ENCODE measurements around the gene HMCES. TPM values are rescaled to one million over a fixed set of nuclear protein-coding genes. Genes with fewer than 3 reads are reported as not detected.
"Not testable (repeated sequence)": the region's sequence is repeated elsewhere in the genome, so short reads cannot be mapped to it uniquely, and the experiment has no call there.

HMCES gene
- total RNA-seq, 1 experiment from 2014 or later, result 54.9 TPM

DNA sequence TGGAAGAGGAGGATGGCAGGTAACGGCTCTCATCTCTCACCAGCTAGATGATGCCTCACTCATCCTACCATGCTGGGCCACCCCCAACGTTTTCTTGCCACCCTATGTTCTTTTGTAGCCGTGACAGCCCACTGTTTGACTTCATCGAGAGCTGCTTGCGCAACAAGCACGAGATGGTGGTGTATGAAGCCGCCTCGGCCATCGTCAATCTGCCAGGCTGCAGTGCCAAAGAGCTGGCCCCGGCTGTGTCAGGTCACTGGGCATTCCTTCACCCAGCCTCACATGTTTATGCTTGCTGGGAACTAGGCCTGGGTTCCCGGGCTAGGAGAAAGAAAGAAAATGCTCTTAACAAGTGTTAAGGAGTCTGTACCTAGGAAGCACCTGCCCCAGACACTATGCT, 21.1 kb upstream of the HMCES start:
- no peak for DNase-seq (ENCODE audit: low read depth)

GRCh38 chr3:129259612-129260477, 18.8 kb upstream of the HMCES start:
- no peak for DNase-seq (ENCODE audit: low read depth)

GRCh38 chr3:129260606-129261005, 18.1 kb upstream of the HMCES start:
- DNase-seq (ENCODE audit: low read depth), result no peak

GRCh38 chr3:129261894-129262293, 16.8 kb upstream of the HMCES start:
- no peak for DNase-seq (ENCODE audit: low read depth)

- no peak for DNase-seq (ENCODE audit: low read depth)
Measured at GRCh38 chr3:129263161-129263910, 15.3 kb upstream of the HMCES start.

DNA sequence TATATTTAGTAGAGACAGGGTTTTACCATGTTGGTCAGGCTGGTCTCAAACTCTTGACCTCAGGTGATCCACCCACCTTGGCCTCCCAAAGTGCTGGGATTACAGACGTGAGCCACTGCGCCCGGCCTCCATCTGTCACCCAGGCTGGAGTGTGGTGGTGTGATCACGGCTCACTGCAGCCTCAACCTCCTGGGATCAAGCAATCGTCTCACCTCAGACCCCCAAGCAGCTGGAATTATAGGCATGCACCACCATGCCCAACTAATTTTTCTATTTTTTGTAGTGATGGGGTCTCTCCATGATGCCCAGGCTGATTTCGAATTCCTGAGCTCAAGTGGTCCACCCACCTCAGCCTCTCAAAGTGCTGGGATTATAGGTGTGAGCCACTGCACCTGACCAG, 13.7 kb upstream of the HMCES start:
- not testable (repeated sequence) for DNase-seq (ENCODE audit: low read depth)

DNA sequence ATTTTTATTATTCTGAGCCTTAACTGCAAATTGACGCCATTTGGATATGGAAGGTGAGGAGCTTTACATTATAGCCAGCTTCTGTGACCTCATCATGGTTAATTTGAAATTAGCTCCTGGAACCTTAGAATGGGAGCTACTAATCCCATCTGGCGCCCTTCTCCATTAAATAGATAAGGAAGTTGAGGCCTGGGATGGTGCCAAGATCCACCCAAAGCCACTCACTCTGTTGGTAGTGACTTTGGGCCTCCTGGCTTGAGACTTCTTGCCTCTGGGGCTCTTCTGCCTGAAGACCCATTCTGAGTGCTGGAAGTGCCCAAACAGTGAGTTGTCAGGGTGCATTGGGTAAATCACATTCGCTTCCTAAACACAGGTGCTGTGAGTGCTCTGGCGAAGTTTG, 12.0 kb upstream of the HMCES start:
- DNase-seq (ENCODE audit: low read depth), result no peak

- no peak for DNase-seq (ENCODE audit: low read depth)
Measured at GRCh38 chr3:129268396-129268795, 10.3 kb upstream of the HMCES start.

- DNase-seq (ENCODE audit: low read depth), result no peak
Measured at GRCh38 chr3:129271674-129272073, 7.0 kb upstream of the HMCES start.

GRCh38 chr3:129276385-129276784, 2.3 kb upstream of the HMCES start:
- no peak for DNase-seq (ENCODE audit: low read depth)

- DNase-seq (ENCODE audit: low read depth), result no peak
Measured at GRCh38 chr3:129277829-129278271, 820 bp upstream of the HMCES start.

DNA sequence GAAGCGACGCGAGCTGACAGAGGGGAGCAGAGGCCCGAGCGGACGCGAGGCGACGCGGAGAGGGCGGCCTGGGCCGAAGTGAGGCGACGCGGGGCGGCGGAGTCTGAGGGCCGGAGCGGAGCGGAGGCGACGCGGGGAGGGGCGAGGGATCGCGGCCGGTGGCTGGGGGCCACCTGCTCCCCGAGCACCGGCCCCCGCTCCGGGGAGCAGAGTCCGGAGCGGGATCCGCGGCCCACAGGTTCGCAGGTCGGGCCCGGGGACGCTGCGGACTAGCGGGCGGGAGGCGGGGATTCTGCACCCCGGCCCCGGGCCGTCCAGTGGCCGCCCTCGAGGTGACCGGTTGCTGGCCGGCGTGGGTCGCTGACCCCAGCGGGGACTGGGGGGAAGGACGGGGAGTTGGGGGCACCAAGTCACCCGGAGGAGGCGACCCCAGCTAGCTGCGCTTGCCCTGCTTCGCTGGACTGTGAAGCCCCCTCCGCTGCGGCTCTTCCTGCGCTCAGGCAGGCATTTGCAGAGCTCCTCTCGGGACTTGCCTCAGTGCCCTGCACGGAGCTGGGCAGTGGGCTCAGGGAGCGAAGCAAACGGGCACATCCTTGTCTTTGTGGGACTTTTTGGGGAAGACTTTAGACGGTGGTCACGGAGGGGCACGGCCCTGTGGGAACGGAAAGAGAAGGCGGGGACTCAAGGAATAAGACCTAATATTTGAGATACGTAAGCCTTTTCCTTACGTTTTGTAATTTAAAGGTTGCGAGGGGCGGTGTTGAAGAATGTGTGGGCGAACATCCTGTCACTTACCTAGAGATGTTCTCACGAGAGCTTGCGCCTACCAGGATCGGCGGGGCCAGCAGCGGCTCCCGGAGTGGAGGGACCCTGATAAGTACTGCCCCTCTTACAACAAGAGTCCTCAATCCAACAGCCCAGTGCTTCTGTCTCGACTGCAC, 566 bp downstream of the HMCES start:
- peak; percentile 61 for DNase-seq (ENCODE audit: low read depth)

GRCh38 chr3:129280183-129280582, 1.5 kb downstream of the HMCES start:
- no peak for DNase-seq (ENCODE audit: low read depth)

DNA sequence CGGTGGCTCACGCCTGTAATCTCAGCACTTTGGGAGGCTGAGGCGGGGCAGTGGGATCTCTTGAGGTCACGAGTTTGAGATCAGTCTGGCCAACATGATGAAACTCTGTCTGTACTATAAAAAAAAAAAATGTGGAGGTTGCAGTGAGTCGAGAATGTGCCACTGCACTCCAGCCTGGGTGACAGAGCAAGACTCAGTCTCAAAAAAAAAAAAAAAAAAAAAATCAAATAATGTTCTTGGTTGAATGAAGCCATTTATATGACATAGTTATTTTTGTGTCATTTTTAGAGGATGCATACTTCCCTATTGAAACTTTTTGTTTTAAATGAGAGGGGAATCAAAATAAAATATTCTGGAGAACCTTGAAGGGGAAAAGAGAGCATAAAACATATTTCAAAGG, 3.1 kb downstream of the HMCES start:
- no peak for DNase-seq (ENCODE audit: low read depth)

GRCh38 chr3:129282727-129283327, 4.2 kb downstream of the HMCES start:
- DNase-seq (ENCODE audit: low read depth), result peak; percentile 75

GRCh38 chr3:129286081-129286480, 7.4 kb downstream of the HMCES start:
- DNase-seq (ENCODE audit: low read depth), result no peak

DNA sequence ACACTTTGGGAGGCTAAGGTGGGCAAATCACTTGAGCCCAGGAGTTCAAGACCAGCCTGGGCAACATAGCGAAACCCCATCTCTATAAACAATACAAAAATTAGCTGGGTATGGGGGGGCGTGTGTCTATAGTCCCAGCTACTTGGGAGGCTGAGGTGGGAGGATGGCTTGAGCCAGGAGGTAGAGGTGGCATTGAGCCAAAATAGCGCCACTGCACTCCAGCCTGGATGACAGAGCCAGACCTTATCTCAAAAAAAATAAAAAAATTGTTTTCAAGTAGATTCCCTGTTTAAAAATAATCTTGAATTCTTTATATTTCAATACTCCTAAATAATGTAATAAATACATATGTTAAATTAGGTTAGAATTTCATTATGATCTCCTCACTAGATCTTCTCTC, 9.8 kb downstream of the HMCES start:
- DNase-seq (ENCODE audit: low read depth), result no peak

GRCh38 chr3:129289201-129289921, 10.7 kb downstream of the HMCES start:
- peak; percentile 62 for DNase-seq (ENCODE audit: low read depth)

- DNase-seq (ENCODE audit: low read depth), result no peak
Measured at GRCh38 chr3:129291236-129291886, 12.7 kb downstream of the HMCES start.

- DNase-seq (ENCODE audit: low read depth), result no peak
Measured at GRCh38 chr3:129295286-129295685, 16.6 kb downstream of the HMCES start.
